Hepatocyte (in vitro differentiated cells): ENCODE results near the gene GAS2L3. TPM values are rescaled to one million over a fixed set of nuclear protein-coding genes. Genes with fewer than 3 reads are reported as not detected.

Experiments
- DNase-seq: peaks from one replicate; pipeline ENCODE4 v3.0.0-alpha.2; 2016; ENCODE audit warnings: low spot score
- H2AFZ ChIP-seq: fragments of 200-600 bp; sonication (generic); 2 replicates; pipeline ENCODE4 v1.6.0; 2016; ENCODE audit warnings: antibody characterized with exemption, mild to moderate bottlenecking
- H3K27ac ChIP-seq: fragments of 200-600 bp; sonication (generic); 2 replicates; pipeline ENCODE4 v1.5.1; 2016; ENCODE audit warnings: mild to moderate bottlenecking
- H3K27me3 ChIP-seq: fragments of 200-600 bp; sonication (generic); 2 replicates; pipeline ENCODE4 v1.6.1; 2016
- H3K36me3 ChIP-seq: fragments of 200-600 bp; sonication (generic); replicated peaks from 2 replicates; pipeline ENCODE4 v1.5.1; 2016; ENCODE audit warnings: low read depth; ENCODE audit not compliant: insufficient read depth
- H3K4me1 ChIP-seq: fragments of 200-600 bp; sonication (generic); 2 replicates; pipeline ENCODE4 v1.5.1; 2016; ENCODE audit warnings: mild to moderate bottlenecking, moderate library complexity; ENCODE audit not compliant: insufficient read depth
- H3K4me2 ChIP-seq: fragments of 200-600 bp; sonication (generic); 2 replicates; pipeline ENCODE4 v1.6.0; 2016
- H3K4me3 ChIP-seq: fragments of 200-600 bp; sonication (generic); 2 replicates; pipeline ENCODE4 v1.5.1; 2016; ENCODE audit warnings: mild to moderate bottlenecking
- H3K79me2 ChIP-seq: fragments of 200-600 bp; sonication (generic); 2 replicates; pipeline ENCODE4 v1.6.0; 2017; ENCODE audit warnings: mild to moderate bottlenecking
- H3K9me2 ChIP-seq: fragments of 200-600 bp; sonication (generic); replicated peaks from 2 replicates; pipeline ENCODE4 v1.6.0; 2017; ENCODE audit warnings: mild to moderate bottlenecking; ENCODE audit not compliant: insufficient read depth
- H3K9me3 ChIP-seq: fragments of 200-600 bp; sonication (generic); 2 replicates; pipeline ENCODE4 v1.5.1; 2016; ENCODE audit warnings: low read depth, mild to moderate bottlenecking
- H4K20me1 ChIP-seq: fragments of 200-600 bp; sonication (generic); 2 replicates; pipeline ENCODE4 v1.6.0; 2016; ENCODE audit warnings: mild to moderate bottlenecking; ENCODE audit not compliant: insufficient read depth, poor library complexity, severe bottlenecking
- CTCF ChIP-seq: fragments of 200-600 bp; sonication (generic); IDR thresholded peaks from 2 replicates; pipeline ENCODE4 v1.5.1; 2016; ENCODE audit warnings: antibody characterized with exemption, mild to moderate bottlenecking; ENCODE audit not compliant: poor library complexity
- EZH2 ChIP-seq: fragments of 200-600 bp; sonication (generic); IDR thresholded peaks from 2 replicates; pipeline ENCODE4 v1.6.1; 2016; ENCODE audit warnings: antibody characterized with exemption, mild to moderate bottlenecking, borderline replicate concordance
- EZH2phosphoT487 ChIP-seq: fragments of 200-600 bp; sonication (generic); IDR thresholded peaks from one replicate; pipeline ENCODE4 v1.6.1; 2018; ENCODE audit warnings: antibody characterized with exemption, mild to moderate bottlenecking, low read depth, moderate library complexity; ENCODE audit not compliant: unreplicated experiment, severe bottlenecking
- WGBS: methylation state at CpG from one replicate; pipeline ENCODE4 v1.1.6; 2016; ENCODE audit warnings: low lambda C conversion rate; ENCODE audit errors: missing lambda C conversion rate; 5-methylcytosine and 5-hydroxymethylcytosine counted together
- polyA plus RNA-seq: library from polyadenylated mRNA; unstranded; fragments of >200 nt; fragmentation: Nextera tagmentation; extraction: Ambion mirVana; gene quantifications from 2 replicates; pipeline ENCODE4 v1.2.1, GENCODE V29; 2016
- total RNA-seq: library from RNA; depleted of rRNA; stranded (reverse); fragments of >200 nt; gene quantifications from 2 replicates; pipeline ENCODE4 v1.2.3, GENCODE V29; 2014

The GAS2L3 gene
- total and polyA plus RNA-seq, 2 experiments from 2014 or later, result 1.8 to 14.9 TPM

DNA sequence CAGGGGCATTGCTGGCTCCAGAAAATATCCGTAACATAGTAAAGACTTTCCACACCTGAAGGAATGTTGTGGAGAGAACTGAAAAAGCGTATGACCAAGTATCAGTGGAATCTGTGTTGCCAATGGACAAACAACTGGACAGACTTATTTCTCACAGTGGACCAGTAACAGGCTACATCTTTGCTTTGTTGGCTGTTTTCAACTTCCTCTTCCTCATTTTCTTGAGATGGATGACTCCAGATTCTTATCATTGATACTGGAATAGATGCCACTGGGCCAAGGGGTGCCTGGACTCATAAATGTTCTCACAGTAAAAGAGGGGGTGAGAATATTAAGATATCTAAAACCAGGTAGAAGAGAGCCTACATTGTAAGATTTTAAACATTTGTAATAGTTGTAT, 6.4 kb downstream of the GAS2L3 start:
- Histone ChIP-seq H3K27ac (no peak overlapping the region), H3K4me2 (no peak overlapping the region), H3K4me3 (no peak overlapping the region), H3K79me2 (peaks cover 52% of the 10 kb centered on the region), H4K20me1 (no peaks in the 10 kb centered on the region), H2AFZ (no peak overlapping the region), H3K36me3 (no peaks in the 10 kb centered on the region), H3K27me3 (no peaks in the 10 kb centered on the region), H3K4me1 (no peaks in the 10 kb centered on the region), H3K9me2 (no peaks in the 10 kb centered on the region), H3K9me3 (no peaks in the 10 kb centered on the region)
- 46% methylated on average over 2 of the region's 2 CpGs for WGBS
- no peak for DNase-seq
- TF ChIP-seq EZH2phosphoT487, result no peak
- TF ChIP-seq CTCF, result no peak
- no peak for TF ChIP-seq EZH2

DNA sequence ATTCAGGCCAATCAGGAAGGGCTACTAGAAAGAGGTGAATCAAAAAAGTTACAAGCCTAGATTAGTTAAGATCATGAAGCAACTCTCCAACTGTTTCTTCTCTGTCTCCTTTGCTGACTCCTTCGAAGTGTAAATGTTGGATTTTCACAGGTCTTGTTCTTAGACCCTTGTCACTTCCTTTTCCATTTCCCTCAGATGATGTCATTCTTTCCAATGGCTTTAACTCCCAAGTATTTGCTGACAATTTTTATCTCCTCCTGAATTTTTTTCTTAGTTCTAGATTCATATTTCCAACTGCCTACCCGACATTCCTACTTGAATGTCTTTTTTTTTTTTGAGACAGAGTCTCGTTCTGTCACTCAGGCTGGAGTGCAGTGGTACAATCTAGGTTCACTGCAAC, 10.8 kb downstream of the GAS2L3 start:
- TF ChIP-seq EZH2, result no peak
- TF ChIP-seq CTCF, result no peak
- no peak for TF ChIP-seq EZH2phosphoT487
- H3K4me1 ChIP-seq, result no peaks in the 10 kb centered on the region
- no peaks in the 10 kb centered on the region for H4K20me1 ChIP-seq
- no peak overlapping the region for H2AFZ ChIP-seq
- H3K27ac ChIP-seq, result no peak overlapping the region
- peaks cover 6% of the 10 kb centered on the region for H3K9me3 ChIP-seq
- DNase-seq, result no peak
- 90% methylated on average over 3 of the region's 3 CpGs for WGBS
- H3K36me3 ChIP-seq, result no peaks in the 10 kb centered on the region
- H3K9me2 ChIP-seq, result no peaks in the 10 kb centered on the region
- no peak overlapping the region for H3K4me3 ChIP-seq
- H3K27me3 ChIP-seq, result no peaks in the 10 kb centered on the region
- H3K79me2 ChIP-seq, result peaks cover 26% of the 10 kb centered on the region
- no peak overlapping the region for H3K4me2 ChIP-seq

DNA sequence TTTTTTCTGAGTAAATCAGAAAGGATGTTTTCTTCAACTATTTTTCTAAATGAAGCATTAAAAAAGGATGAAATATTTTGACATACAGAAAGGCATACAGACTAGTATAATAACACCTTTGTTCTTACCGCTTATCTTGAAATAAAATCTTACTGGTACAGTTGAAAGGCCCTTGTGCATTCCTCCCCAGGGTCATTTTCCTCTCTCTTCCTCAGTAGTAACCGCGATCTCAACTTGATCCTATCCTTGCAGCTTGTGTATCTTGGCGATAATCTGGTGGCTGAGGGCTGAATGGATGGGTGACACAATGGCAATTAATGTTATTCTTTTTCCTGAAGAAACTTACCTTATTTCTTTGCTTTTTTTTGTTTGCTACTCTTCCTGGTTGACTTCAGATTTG, 18.5 kb downstream of the GAS2L3 start:
- H3K4me3 ChIP-seq, result no peak overlapping the region
- H3K79me2 ChIP-seq, result peaks cover 3% of the 10 kb centered on the region
- WGBS, result 92% methylated on average over 4 of the region's 4 CpGs
- H2AFZ ChIP-seq, result no peak overlapping the region
- peaks cover 3% of the 10 kb centered on the region for H3K4me1 ChIP-seq
- H3K27ac ChIP-seq, result no peak overlapping the region
- no peaks in the 10 kb centered on the region for H4K20me1 ChIP-seq
- TF ChIP-seq CTCF, result no peak
- no peak for TF ChIP-seq EZH2
- no peak for TF ChIP-seq EZH2phosphoT487
- H3K9me3 ChIP-seq, result peaks cover 6% of the 10 kb centered on the region
- H3K4me2 ChIP-seq, result no peak overlapping the region
- no peak for DNase-seq
- H3K27me3 ChIP-seq, result no peaks in the 10 kb centered on the region
- no peaks in the 10 kb centered on the region for H3K9me2 ChIP-seq
- no peaks in the 10 kb centered on the region for H3K36me3 ChIP-seq

GRCh38 chr12:100593490-100593889, 20.0 kb downstream of the GAS2L3 start:
- peak overlapping the region; percentile 40 for H3K4me2 ChIP-seq
- no peaks in the 10 kb centered on the region for H3K27me3 ChIP-seq
- H3K9me3 ChIP-seq, result peaks cover 6% of the 10 kb centered on the region
- 70% methylated on average over 5 of the region's 5 CpGs for WGBS
- no peaks in the 10 kb centered on the region for H3K36me3 ChIP-seq
- no peaks in the 10 kb centered on the region for H4K20me1 ChIP-seq
- H3K9me2 ChIP-seq, result no peaks in the 10 kb centered on the region
- H3K27ac ChIP-seq, result no peak overlapping the region
- peaks cover 3% of the 10 kb centered on the region for H3K79me2 ChIP-seq
- no peak for TF ChIP-seq EZH2phosphoT487
- TF ChIP-seq CTCF, result no peak
- no peak for TF ChIP-seq EZH2
- H3K4me1 ChIP-seq, result peaks cover 3% of the 10 kb centered on the region
- no peak overlapping the region for H3K4me3 ChIP-seq
- no peak for DNase-seq
- peak overlapping the region; percentile 1 for H2AFZ ChIP-seq
